Gastroesophageal sphincter (tissue), 4 donors: ENCODE measurements around the gene MYG1. TPM values are rescaled to one million over a fixed set of nuclear protein-coding genes. Genes with fewer than 3 reads are reported as not detected.

Experiments
- ATAC-seq: fragments of 150-250 bp; one replicate; pipeline ENCODE4 v1.9.1; 2016; ENCODE audit warnings: mild to moderate bottlenecking, moderate library complexity
- H3K27ac ChIP-seq, 4 donors: fragments of 200-600 bp; sonication (generic) in 3 of 4; 1 replicate in 3 of 4; 2 replicates in 1 of 4; pipeline ENCODE4 v1.5.1; 2016 to 2019
- H3K27me3 ChIP-seq: fragments of 200-600 bp; sonication (generic); one replicate; pipeline ENCODE4 v1.5.1; 2019
- H3K36me3 ChIP-seq, 2 donors: fragments of 200-600 bp; sonication (generic); one replicate each; pipeline ENCODE4 v1.5.1; 2019; ENCODE audit warnings: control low read depth in 1 of 2
- H3K4me1 ChIP-seq, 3 donors: fragments of 200-600 bp; sonication (generic); 1 replicate in 2 of 3; 2 replicates in 1 of 3; pipeline ENCODE4 v1.5.1; 2016 to 2019; ENCODE audit warnings: control low read depth in 2 of 3
- H3K4me3 ChIP-seq, 2 donors: fragments of 200-600 bp; sonication (generic); one replicate each; pipeline ENCODE4 v1.5.1; 2019; ENCODE audit warnings: mild to moderate bottlenecking in 1 of 2, moderate library complexity in 1 of 2
- H3K9me3 ChIP-seq, 3 donors: fragments of 200-600 bp; sonication (generic); one replicate each; pipeline ENCODE4 v1.5.1; 2017 to 2019; ENCODE audit warnings: control low read depth in 2 of 3
- CTCF ChIP-seq, 4 experiments: fragments of 200-600 bp in 2 of 4; fragments of 450-650 bp in 2 of 4; sonication (generic) in 1 of 4; IDR thresholded peaks; one replicate each; pipeline ENCODE4 v1.5.1; 2017 to 2019; ENCODE audit warnings: antibody characterized with exemption in 4 of 4, mild to moderate bottlenecking in 2 of 4, moderate library complexity in 2 of 4
- EP300 ChIP-seq: sonication (generic); formaldehyde crosslinking; IDR thresholded peaks from one replicate; pipeline ENCODE4 v1.6.1; 2017; ENCODE audit warnings: antibody characterized with exemption, mild to moderate bottlenecking
- POLR2A ChIP-seq, 2 donors: fragments of 450-650 bp; IDR thresholded peaks; one replicate each; pipeline ENCODE4 v1.6.1; 2017; ENCODE audit warnings: antibody characterized with exemption in 2 of 2, mild to moderate bottlenecking in 2 of 2, moderate library complexity in 1 of 2
- POLR2AphosphoS5 ChIP-seq: sonication (generic); formaldehyde crosslinking; IDR thresholded peaks from one replicate; pipeline ENCODE4 v1.6.1; 2017; ENCODE audit warnings: antibody characterized with exemption
- WGBS, 2 donors: methylation state at CpG; one replicate each; pipeline ENCODE4 v1.1.5; 2018; ENCODE audit warnings: low coverage in 1 of 2; 5-methylcytosine and 5-hydroxymethylcytosine counted together
- total RNA-seq, 4 donors: library from RNA; depleted of rRNA; stranded (reverse); fragments of >200 nt; gene quantifications; one replicate each; pipeline ENCODE4 v1.1.0, GENCODE V29; 2016

The MYG1 gene
- total RNA-seq, 4 donors from 2014 or later = 40.9 to 49.2 (median 46.3) TPM

GRCh38 chr12:53265783-53266182 lies 33.7 kb upstream of the MYG1 start:
- Histone ChIP-seq H3K4me3 (no peak overlapping the region), H3K36me3 (no peaks in the 10 kb centered on the region), H3K4me1 (peaks cover 0 to 11% (median 0%) of the 10 kb centered on the region in 3 donors), H3K9me3 (no peaks in the 10 kb centered on the region), H3K27me3 (no peaks in the 10 kb centered on the region), H3K27ac (no peak overlapping the region)
- 71 to 84% methylated on average over 1 to 2 of the region's 2 CpGs for WGBS, 2 donors
- no peak for ATAC-seq
- no peak for TF ChIP-seq EP300
- TF ChIP-seq POLR2AphosphoS5 = no peak
- TF ChIP-seq POLR2A (IDR thresholded peaks at IDR 0.05) = no peak
- TF ChIP-seq CTCF (IDR thresholded peaks at IDR 0.05) = no peak

DNA sequence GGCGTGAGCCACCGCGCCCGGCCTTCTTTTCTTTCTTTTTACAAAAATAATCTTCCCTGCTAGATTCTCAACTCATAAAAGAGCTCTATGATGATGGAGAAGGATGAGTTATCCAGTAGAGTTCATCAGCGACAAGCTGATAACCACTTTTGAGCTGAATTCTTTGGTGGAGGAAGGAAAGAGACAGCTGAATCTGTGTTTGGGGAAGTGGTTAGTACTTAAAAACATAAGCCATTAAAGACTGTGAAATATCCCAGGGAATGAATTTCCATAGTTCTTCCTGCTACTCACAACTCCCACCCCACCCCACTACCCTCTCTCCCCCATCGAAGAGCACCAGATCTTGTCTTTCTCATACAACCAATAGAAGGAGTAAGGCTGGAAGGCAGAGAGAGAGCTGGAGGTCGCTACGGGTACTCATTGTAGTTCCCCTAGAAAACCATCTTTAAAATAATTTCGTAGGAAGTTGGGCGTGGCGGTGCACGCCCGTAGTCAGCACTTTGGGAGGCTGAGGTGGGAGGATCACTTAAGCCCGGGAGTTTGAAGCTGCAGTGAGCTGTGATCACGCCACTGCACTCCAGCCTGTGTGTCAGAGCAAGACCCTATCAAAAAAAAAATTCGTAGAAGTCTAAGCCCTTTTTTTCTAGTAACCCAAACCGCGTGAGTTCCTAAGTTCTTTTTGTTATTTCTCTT lies 32.0 kb upstream of the MYG1 start:
- ATAC-seq = peak; percentile 14
- Histone ChIP-seq H3K27ac (peak overlapping the region in 3 of 4 donors; percentile 7 to 66 (median 36)), H3K4me1 (peaks cover 0 to 11% (median 0%) of the 10 kb centered on the region in 3 donors), H3K9me3 (no peaks in the 10 kb centered on the region), H3K27me3 (no peaks in the 10 kb centered on the region), H3K36me3 (no peaks in the 10 kb centered on the region), H3K4me3 (peak overlapping the region; percentile 50 to 65)
- TF ChIP-seq POLR2AphosphoS5 (no peak), POLR2A (IDR thresholded peaks at IDR 0.05) (no peak), EP300 (no peak), CTCF (IDR thresholded peaks at IDR 0.05) (no peak)
- WGBS, 2 donors = 26 to 44% methylated on average over 10 to 17 of the region's 18 CpGs

GRCh38 chr12:53267999-53268629 lies 31.4 kb upstream of the MYG1 start, which contains the start of gene ESPL1:
TSS of gene ESPL1 (plus strand) at chr12:53268299. CDS start at chr12:53268767, 468 bp downstream.
- H3K4me3 ChIP-seq = peak within 1 kb of the TSS; percentile 50 to 65
- WGBS, 2 donors = 0 to 3% methylated on average over 10 to 39 of the region's 58 CpGs
- no peaks in the 10 kb centered on the region for H3K36me3 ChIP-seq
- peak within 1 kb of the TSS in 3 of 4 donors; percentile 7 to 66 (median 36) for H3K27ac ChIP-seq
- peak; percentile 91 for ATAC-seq
- H3K4me1 ChIP-seq = peaks cover 0 to 11% (median 0%) of the 10 kb centered on the region in 3 donors
- TF ChIP-seq CTCF (IDR thresholded peaks at IDR 0.05) (peak in 2 of 4 experiments; percentile 33 to 52), POLR2A (IDR thresholded peaks at IDR 0.05) (no peak)
- no peaks in the 10 kb centered on the region for H3K27me3 ChIP-seq
- no peaks in the 10 kb centered on the region for H3K9me3 ChIP-seq

DNA sequence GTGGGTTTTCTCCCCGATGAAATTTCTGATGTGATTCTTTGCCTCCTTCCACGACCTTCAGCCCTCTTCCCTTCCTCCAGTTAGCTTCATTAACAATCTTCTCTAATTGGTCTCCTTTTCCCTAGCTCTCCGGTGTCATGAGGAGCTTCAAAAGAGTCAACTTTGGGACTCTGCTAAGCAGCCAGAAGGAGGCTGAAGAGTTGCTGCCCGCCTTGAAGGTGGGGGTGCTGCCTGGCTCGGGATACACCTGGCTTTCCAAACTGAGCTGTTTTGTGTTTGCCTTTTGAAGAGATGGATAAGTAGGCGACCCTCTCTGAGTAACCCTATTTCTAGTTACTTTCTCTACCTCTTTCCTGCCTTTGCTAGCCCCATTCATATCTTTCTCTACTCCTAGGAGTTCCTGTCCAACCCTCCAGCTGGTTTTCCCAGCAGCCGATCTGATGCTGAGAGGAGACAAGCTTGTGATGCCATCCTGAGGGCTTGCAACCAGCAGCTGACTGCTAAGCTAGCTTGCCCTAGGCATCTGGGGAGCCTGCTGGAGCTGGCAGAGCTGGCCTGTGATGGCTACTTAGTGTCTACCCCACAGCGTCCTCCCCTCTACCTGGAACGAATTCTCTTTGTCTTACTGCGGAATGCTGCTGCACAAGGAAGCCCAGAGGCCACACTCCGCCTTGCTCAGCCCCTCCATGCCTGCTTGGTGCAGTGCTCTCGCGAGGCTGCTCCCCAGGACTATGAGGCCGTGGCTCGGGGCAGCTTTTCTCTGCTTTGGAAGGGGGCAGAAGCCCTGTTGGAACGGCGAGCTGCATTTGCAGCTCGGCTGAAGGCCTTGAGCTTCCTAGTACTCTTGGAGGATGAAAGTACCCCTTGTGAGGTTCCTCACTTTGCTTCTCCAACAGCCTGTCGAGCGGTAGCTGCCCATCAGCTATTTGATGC lies 30.6 kb upstream of the MYG1 start:
- TF ChIP-seq CTCF (IDR thresholded peaks at IDR 0.05) (no peak), POLR2AphosphoS5 (no peak), EP300 (no peak), POLR2A (IDR thresholded peaks at IDR 0.05) (no peak)
- no peaks in the 10 kb centered on the region for H3K36me3 ChIP-seq
- H3K27ac ChIP-seq = peak overlapping the region in 2 of 4 donors; percentile 36 to 66
- ATAC-seq = no peak
- H3K9me3 ChIP-seq = no peaks in the 10 kb centered on the region
- H3K4me1 ChIP-seq = peaks cover 0 to 11% (median 0%) of the 10 kb centered on the region in 3 donors
- peak overlapping the region; percentile 50 to 65 for H3K4me3 ChIP-seq
- 5 to 27% methylated on average over 6 to 9 of the region's 20 CpGs for WGBS, 2 donors
- H3K27me3 ChIP-seq = no peaks in the 10 kb centered on the region
